Measurements from ENCODE around the gene U2AF1L4. TPM values are rescaled to one million over a fixed set of nuclear protein-coding genes. Genes with fewer than 3 reads are reported as not detected.

U2AF1L4 gene
- total and polyA plus RNA-seq, 10 of the 15 experiments (the other 5 are each of a cell fraction or from before 2014, with no cell fraction given): 7.9 to 21.6 (median 15.1) TPM

DNA sequence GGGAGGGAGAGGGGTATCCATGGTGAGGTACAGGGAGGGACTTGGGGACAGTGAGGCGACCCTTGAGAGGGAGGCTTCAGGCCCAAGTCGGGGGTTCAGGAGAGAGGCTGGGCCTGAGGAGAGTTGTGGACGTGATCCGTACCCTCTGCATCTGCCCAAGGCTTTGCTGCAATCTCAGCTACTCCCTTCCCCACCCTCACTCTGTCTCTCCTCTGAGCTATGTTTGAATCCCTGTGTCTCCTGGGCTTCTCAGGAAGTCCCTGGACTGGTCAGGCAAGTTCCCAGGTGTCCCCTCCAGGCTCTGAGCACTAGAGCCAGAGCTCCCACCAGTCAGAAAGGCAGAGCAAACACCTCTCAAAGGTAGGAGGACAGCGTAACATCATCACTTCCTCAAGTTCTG lies 4.9 kb upstream of the U2AF1L4 start:
- ChIA-PET RAD21 (ENCODE audit: unreplicated experiment) (interaction anchor here (0.8 kb wide), 1 partner anchor 130 kb away, joined by 4 read pairs; no protein-coding TSS in a partner anchor), CTCF (no interaction called here), POLR2A (interaction anchor here (0.6 to 1.5 kb wide), 4 partner anchors 7 to 174 kb away, joined by 3 to 5 read pairs (median 3); no protein-coding TSS in a partner anchor)

More for the DNA sequence above, 4.9 kb upstream of the U2AF1L4 start:
- SMC1A ChIA-PET (ENCODE audit: uncharacterized antibody, unreplicated experiment): no interaction called here
- WGBS (ENCODE audit: insufficient coverage, insufficient replicate concordance, low lambda C conversion rate, missing lambda C conversion rate): 91% methylated on average over 5 of the region's 5 CpGs
- Histone ChIP-seq H3K4me2 (ENCODE audit: control insufficient read depth, insufficient read depth) (no peak overlapping the region), H2AFZ (ENCODE audit: control insufficient read depth, low read depth, low read length) (no peak overlapping the region), H4K20me1 (ENCODE audit: control insufficient read depth, insufficient read depth) (no peaks in the 10 kb centered on the region), H3K27me3 (replicated peaks in 1 of 2; ENCODE audit: control insufficient read depth in 2 of 2, insufficient read depth in 2 of 2, low read length in 1 of 2) (no peaks in the 10 kb centered on the region), H3K9me3 (replicated peaks; ENCODE audit: control insufficient read depth, insufficient read depth, low read length) (no peaks in the 10 kb centered on the region), H3K27ac (ENCODE audit: control insufficient read depth, insufficient read depth) (no peak overlapping the region), H3K36me3 (ENCODE audit: control insufficient read depth in 2 of 2, insufficient read depth in 2 of 2, low read length in 1 of 2) (peaks cover 0 to 2% of the 10 kb centered on the region in 2 experiments; a peak in 2 of 4 replicates), H3K4me3 (no peak overlapping the region), H3K9ac (ENCODE audit: control insufficient read depth, insufficient read depth, low read length) (no peak overlapping the region), H3K79me2 (ENCODE audit: control insufficient read depth, insufficient read depth, low read length) (peaks cover 9% of the 10 kb centered on the region), H3K4me1 (ENCODE audit: control insufficient read depth, insufficient read depth, low read length) (peaks cover 8% of the 10 kb centered on the region; the same call in 1 of the 2 replicates)
- TF ChIP-seq SMAD1 (IDR thresholded peaks at IDR 0.05; ENCODE audit: low read depth, partially characterized antibody) (no peak), ZNF384 (IDR thresholded peaks at IDR 0.05; ENCODE audit: borderline replicate concordance, low read depth, low read length) (no peak), FOS (IDR thresholded peaks at IDR 0.05; ENCODE audit: borderline replicate concordance, extremely low read depth, insufficient read length) (no peak), CHD1 (IDR thresholded peaks at IDR 0.05; ENCODE audit: low read depth, low read length) (no peak)
- TF ChIP-seq, protein P1, sequence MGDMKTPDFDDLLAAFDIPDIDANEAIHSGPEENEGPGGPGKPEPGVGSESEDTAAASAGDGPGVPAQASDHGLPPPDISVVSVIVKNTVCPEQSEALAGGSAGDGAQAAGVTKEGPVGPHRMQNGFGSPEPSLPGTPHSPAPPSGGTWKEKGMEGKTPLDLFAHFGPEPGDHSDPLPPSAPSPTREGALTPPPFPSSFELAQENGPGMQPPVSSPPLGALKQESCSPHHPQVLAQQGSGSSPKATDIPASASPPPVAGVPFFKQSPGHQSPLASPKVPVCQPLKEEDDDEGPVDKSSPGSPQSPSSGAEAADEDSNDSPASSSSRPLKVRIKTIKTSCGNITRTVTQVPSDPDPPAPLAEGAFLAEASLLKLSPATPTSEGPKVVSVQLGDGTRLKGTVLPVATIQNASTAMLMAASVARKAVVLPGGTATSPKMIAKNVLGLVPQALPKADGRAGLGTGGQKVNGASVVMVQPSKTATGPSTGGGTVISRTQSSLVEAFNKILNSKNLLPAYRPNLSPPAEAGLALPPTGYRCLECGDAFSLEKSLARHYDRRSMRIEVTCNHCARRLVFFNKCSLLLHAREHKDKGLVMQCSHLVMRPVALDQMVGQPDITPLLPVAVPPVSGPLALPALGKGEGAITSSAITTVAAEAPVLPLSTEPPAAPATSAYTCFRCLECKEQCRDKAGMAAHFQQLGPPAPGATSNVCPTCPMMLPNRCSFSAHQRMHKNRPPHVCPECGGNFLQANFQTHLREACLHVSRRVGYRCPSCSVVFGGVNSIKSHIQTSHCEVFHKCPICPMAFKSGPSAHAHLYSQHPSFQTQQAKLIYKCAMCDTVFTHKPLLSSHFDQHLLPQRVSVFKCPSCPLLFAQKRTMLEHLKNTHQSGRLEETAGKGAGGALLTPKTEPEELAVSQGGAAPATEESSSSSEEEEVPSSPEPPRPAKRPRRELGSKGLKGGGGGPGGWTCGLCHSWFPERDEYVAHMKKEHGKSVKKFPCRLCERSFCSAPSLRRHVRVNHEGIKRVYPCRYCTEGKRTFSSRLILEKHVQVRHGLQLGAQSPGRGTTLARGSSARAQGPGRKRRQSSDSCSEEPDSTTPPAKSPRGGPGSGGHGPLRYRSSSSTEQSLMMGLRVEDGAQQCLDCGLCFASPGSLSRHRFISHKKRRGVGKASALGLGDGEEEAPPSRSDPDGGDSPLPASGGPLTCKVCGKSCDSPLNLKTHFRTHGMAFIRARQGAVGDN (IDR thresholded peaks at IDR 0.05): no peak
- in situ Hi-C loops (cut with MboI) (no loop called here), intact Hi-C loops (cut with micrococcal nuclease; ENCODE audit: unreplicated experiment) (no loop called here)
- no TSS peak for BruUV-seq (replicated peaks)
- FAIRE-seq (no peak), DNase-seq (ENCODE audit: low read depth, low spot score) (no peak), ATAC-seq (no peak)

Data from GM12878 (cell line).